HFF-Myc (cell line): ENCODE measurements around the gene B4GALT7.

Experiments
- DNase-seq: peaks from one replicate; pipeline ENCODE4 v3.0.0-alpha.2; 2011; ENCODE audit warnings: low read depth; ENCODE audit errors: extremely low read depth
- H3K4me3 ChIP-seq: replicated peaks from 2 replicates; pipeline ENCODE4 v1.5.1; 2011; ENCODE audit warnings: low read depth, mild to moderate bottlenecking, control low read depth, low read length
- CTCF ChIP-seq: IDR thresholded peaks from 2 replicates; pipeline ENCODE4 v1.5.1; 2012; ENCODE audit warnings: mild to moderate bottlenecking, low read depth, low read length, control low read depth; ENCODE audit errors: missing control alignments

The B4GALT7 gene

GRCh38 chr5:177604656-177605055, 4.7 kb downstream of the B4GALT7 start:
- no peak for DNase-seq
- H3K4me3 ChIP-seq = no peak overlapping the region
- TF ChIP-seq CTCF = no peak

GRCh38 chr5:177605078-177605477, 5.1 kb downstream of the B4GALT7 start:
- no peak overlapping the region for H3K4me3 ChIP-seq
- no peak for TF ChIP-seq CTCF

GRCh38 chr5:177605667-177606066, 5.7 kb downstream of the B4GALT7 start:
- H3K4me3 ChIP-seq = no peak overlapping the region
- no peak for DNase-seq
- TF ChIP-seq CTCF = no peak

More at GRCh38 chr5:177605078-177605477, 5.1 kb downstream of the B4GALT7 start:
- no peak for DNase-seq

GRCh38 chr5:177606071-177607051, 6.4 kb downstream of the B4GALT7 start:
- no peak for DNase-seq
- TF ChIP-seq CTCF = no peak
- H3K4me3 ChIP-seq = no peak overlapping the region

GRCh38 chr5:177607115-177607451, 7.2 kb downstream of the B4GALT7 start:
- TF ChIP-seq CTCF = no peak
- DNase-seq = no peak
- no peak overlapping the region for H3K4me3 ChIP-seq

- no peak overlapping the region for H3K4me3 ChIP-seq
- TF ChIP-seq CTCF = peak; percentile 90
- peak; percentile 51 for DNase-seq
Measured at GRCh38 chr5:177607452-177608192, 7.7 kb downstream of the B4GALT7 start.
